NCI-H1417 treated with DMSO at 0.1 percent for 48 hours (cell line): Measurements from ENCODE around the gene TMEM42.

Source experiments
- DNase-seq: peaks from one replicate; lab custom pipeline; 2025; lab: John Stamatoyannopoulos, UW

TMEM42 gene

GRCh38 chr3:44910693-44911092 lies 49.0 kb downstream of the TMEM42 start:
- DNase-seq = no peak

- DNase-seq = no peak
Observed at GRCh38 chr3:44913868-44914468, 52.3 kb downstream of the TMEM42 start.

- DNase-seq = no peak
Observed at GRCh38 chr3:44914936-44915335, 53.2 kb downstream of the TMEM42 start.
